Testis (tissue), 2 donors: ENCODE data around the gene TTC7B.

Experiments used
- POLR2A ChIP-seq: fragments of 450-650 bp; IDR thresholded peaks from one replicate; pipeline ENCODE4 v1.6.1; 2017; ENCODE audit warnings: antibody characterized with exemption, mild to moderate bottlenecking, moderate library complexity
- TF ChIP-seq, protein P1 (sequence below), 3 experiments: fragments of 450-650 bp in 2 of 3; fragments of 200-600 bp in 1 of 3; sonication (generic) in 1 of 3; IDR thresholded peaks; one replicate each; pipeline ENCODE4 v1.5.1; 2016 to 2019; ENCODE audit warnings: antibody characterized with exemption in 3 of 3, mild to moderate bottlenecking in 2 of 3, moderate library complexity in 1 of 3

GRCh38 chr14:90614696-90615516 is 201.3 kb downstream of the TTC7B start:
- TF ChIP-seq, protein P1, sequence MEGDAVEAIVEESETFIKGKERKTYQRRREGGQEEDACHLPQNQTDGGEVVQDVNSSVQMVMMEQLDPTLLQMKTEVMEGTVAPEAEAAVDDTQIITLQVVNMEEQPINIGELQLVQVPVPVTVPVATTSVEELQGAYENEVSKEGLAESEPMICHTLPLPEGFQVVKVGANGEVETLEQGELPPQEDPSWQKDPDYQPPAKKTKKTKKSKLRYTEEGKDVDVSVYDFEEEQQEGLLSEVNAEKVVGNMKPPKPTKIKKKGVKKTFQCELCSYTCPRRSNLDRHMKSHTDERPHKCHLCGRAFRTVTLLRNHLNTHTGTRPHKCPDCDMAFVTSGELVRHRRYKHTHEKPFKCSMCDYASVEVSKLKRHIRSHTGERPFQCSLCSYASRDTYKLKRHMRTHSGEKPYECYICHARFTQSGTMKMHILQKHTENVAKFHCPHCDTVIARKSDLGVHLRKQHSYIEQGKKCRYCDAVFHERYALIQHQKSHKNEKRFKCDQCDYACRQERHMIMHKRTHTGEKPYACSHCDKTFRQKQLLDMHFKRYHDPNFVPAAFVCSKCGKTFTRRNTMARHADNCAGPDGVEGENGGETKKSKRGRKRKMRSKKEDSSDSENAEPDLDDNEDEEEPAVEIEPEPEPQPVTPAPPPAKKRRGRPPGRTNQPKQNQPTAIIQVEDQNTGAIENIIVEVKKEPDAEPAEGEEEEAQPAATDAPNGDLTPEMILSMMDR (IDR thresholded peaks at IDR 0.05): no peak
- TF ChIP-seq POLR2A: no peak
